Esophagus squamous epithelium (tissue), 4 donors: ENCODE measurements around the gene LSM3.

Experiments used
- POLR2A ChIP-seq, 4 donors: fragments of 450-650 bp; IDR thresholded peaks; one replicate each; pipeline ENCODE4 v1.6.1; 2017; ENCODE audit warnings: antibody characterized with exemption in 4 of 4, mild to moderate bottlenecking in 4 of 4, moderate library complexity in 3 of 4
- TF ChIP-seq, protein P1 (sequence below), 6 experiments: fragments of 450-650 bp in 4 of 6; fragments of 200-600 bp in 2 of 6; sonication (generic) in 2 of 6; IDR thresholded peaks; one replicate each; pipeline ENCODE4 v1.5.1; 2016 to 2019; ENCODE audit warnings: antibody characterized with exemption in 6 of 6, mild to moderate bottlenecking in 4 of 6, moderate library complexity in 4 of 6

DNA sequence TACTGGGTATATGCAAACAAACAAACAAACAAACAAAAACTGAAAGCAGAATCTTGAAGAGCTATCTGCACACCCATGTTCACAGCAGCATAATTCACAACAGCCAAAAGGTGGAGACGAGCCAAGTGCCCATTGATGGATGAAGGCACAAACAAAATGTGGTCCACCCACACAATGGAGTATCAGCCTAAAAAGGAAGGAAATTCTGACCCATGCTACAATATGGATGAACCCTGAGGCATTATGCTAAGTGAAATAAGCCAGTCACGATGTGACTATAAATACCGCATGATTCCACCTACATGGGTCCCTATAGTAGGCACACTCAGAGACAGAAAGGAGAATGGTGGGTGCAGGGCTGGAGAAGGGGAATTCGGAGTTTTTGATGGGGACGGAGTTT lies 24.3 kb upstream of the LSM3 start:
- TF ChIP-seq POLR2A (IDR thresholded peaks at IDR 0.05) = no peak
- TF ChIP-seq, protein P1, sequence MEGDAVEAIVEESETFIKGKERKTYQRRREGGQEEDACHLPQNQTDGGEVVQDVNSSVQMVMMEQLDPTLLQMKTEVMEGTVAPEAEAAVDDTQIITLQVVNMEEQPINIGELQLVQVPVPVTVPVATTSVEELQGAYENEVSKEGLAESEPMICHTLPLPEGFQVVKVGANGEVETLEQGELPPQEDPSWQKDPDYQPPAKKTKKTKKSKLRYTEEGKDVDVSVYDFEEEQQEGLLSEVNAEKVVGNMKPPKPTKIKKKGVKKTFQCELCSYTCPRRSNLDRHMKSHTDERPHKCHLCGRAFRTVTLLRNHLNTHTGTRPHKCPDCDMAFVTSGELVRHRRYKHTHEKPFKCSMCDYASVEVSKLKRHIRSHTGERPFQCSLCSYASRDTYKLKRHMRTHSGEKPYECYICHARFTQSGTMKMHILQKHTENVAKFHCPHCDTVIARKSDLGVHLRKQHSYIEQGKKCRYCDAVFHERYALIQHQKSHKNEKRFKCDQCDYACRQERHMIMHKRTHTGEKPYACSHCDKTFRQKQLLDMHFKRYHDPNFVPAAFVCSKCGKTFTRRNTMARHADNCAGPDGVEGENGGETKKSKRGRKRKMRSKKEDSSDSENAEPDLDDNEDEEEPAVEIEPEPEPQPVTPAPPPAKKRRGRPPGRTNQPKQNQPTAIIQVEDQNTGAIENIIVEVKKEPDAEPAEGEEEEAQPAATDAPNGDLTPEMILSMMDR (IDR thresholded peaks at IDR 0.05) = no peak
